IgD-negative memory B cell (primary cell): Measurements from ENCODE around the gene SYT3. TPM values are rescaled to one million over a fixed set of nuclear protein-coding genes. Genes with fewer than 3 reads are reported as not detected.
"Not testable (repeated sequence)": the region's sequence is repeated elsewhere in the genome, so short reads cannot be mapped to it uniquely, and the experiment has no call there.

Source experiments
- H3K27ac Mint-ChIP-seq, 3 donors: one replicate each; pipeline ENCODE4 v1.8.0; 2020 to 2022; ENCODE audit warnings: mild to moderate bottlenecking in 3 of 3, mixed read lengths in 3 of 3, moderate library complexity in 1 of 3
- H3K27me3 Mint-ChIP-seq: one replicate; pipeline ENCODE4 v1.8.0; 2021; ENCODE audit warnings: mixed read lengths
- H3K36me3 Mint-ChIP-seq: one replicate; pipeline ENCODE4 v1.8.0; 2020; ENCODE audit warnings: mild to moderate bottlenecking, mixed read lengths
- H3K4me1 Mint-ChIP-seq, 3 donors: one replicate each; pipeline ENCODE4 v1.8.0; 2020 to 2022; ENCODE audit warnings: mixed read lengths in 3 of 3, mild to moderate bottlenecking in 1 of 3
- H3K4me3 Mint-ChIP-seq, 4 donors: one replicate each; pipeline ENCODE4 v1.8.0; 2020 to 2022; ENCODE audit warnings: mild to moderate bottlenecking in 4 of 4, mixed read lengths in 4 of 4, moderate library complexity in 3 of 4
- H3K9me3 Mint-ChIP-seq, 3 donors: one replicate each; pipeline ENCODE4 v1.8.0; 2020 to 2021; ENCODE audit warnings: mixed read lengths in 3 of 3, mild to moderate bottlenecking in 1 of 3
- polyA plus RNA-seq: library from polyadenylated mRNA; unstranded; fragments of 300-500 nt; fragmentation: Illumina TruSeq; gene quantifications from one replicate; pipeline ENCODE4 v1.2.3, GENCODE V29; 2021

SYT3 gene
- polyA plus RNA-seq, 1 donor from 2014 or later, result not detected

GRCh38 chr19:50576769-50577168, 62.9 kb downstream of the SYT3 start:
- H3K4me3 Mint-ChIP-seq, H3K9me3 Mint-ChIP-seq, H3K27ac Mint-ChIP-seq, H3K36me3 Mint-ChIP-seq, H3K4me1 Mint-ChIP-seq: not testable (repeated sequence)
- peaks cover 20% of the 10 kb centered on the region for H3K27me3 Mint-ChIP-seq

DNA sequence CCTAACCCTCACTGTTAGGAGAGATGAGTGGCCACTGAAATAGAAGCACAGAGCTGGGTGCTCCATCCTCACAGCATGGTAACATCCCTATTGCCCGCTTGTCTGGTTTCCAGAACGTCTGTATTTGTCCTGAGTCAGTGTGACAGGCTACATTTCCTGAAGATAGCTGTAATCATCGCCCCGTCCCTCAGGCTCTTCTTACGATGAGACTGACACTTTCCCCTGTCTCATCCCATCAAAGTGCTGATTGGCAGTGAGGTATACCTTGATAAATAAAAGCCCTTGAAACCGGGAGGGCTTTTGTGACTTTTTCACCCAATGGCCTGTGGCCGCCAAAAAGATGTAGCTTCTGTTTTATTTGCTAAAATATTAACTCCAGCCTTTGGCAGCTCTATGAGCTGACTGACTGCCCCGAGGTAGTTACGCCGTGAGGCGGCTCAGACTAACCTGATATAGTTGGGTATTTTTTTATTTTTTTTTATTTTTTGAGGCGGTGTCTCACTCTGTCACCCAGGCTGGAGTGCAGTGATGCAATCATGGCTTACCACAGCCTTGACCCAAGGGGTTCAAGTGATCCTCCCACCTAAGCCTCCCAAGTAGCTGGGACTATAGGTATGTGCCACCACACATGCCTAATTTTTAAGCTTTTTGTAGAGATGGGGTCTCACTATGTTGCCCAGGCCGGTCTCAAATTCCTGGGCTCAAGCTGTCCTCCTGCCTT, 65.8 kb downstream of the SYT3 start:
- Mint-ChIP-seq H3K27me3 (peaks cover 25% of the 10 kb centered on the region), H3K4me3 (no peak overlapping the region), H3K27ac (no peak overlapping the region), H3K36me3 (peaks cover 2% of the 10 kb centered on the region), H3K4me1 (no peaks in the 10 kb centered on the region), H3K9me3 (peaks cover 0 to 11% (median 3%) of the 10 kb centered on the region in 3 donors)

Other genes starting within 250 kb of the SYT3 start
- gene SPIB, start 220.9 kb downstream of the SYT3 start, polyA plus RNA-seq, result 403 TPM
- gene MYBPC2, start 207.0 kb downstream of the SYT3 start, polyA plus RNA-seq, result 1.3 TPM
- 8.7 TPM for gene EMC10, start 163.4 kb downstream of the SYT3 start, polyA plus RNA-seq
- 0.53 TPM for gene GARIN5A, start 163.0 kb downstream of the SYT3 start, polyA plus RNA-seq
- 15.0 TPM for gene JOSD2, start 128.7 kb downstream of the SYT3 start, polyA plus RNA-seq
- not detected for gene ASPDH, start 126.0 kb downstream of the SYT3 start, polyA plus RNA-seq
- gene LRRC4B, start 71.4 kb downstream of the SYT3 start, polyA plus RNA-seq, result not detected
- gene C19orf81, start 9.6 kb upstream of the SYT3 start, polyA plus RNA-seq, result 1.3 TPM
- not detected for gene SHANK1, start 79.9 kb upstream of the SYT3 start, polyA plus RNA-seq
- 0.61 TPM for gene CLEC11A, start 83.5 kb upstream of the SYT3 start, polyA plus RNA-seq
- gene GPR32, start 130.6 kb upstream of the SYT3 start, polyA plus RNA-seq, result not detected
- not detected for gene ACP4, start 150.5 kb upstream of the SYT3 start, polyA plus RNA-seq
- 15.5 TPM for gene KLK1, start 183.9 kb upstream of the SYT3 start, polyA plus RNA-seq
- not detected for gene KLK15, start 193.7 kb upstream of the SYT3 start, polyA plus RNA-seq
- gene KLK3, start 215.0 kb upstream of the SYT3 start, polyA plus RNA-seq, result not detected
- gene KLK2, start 233.6 kb upstream of the SYT3 start, polyA plus RNA-seq, result not detected